Measurements from ENCODE around the gene WSCD2.

The WSCD2 gene

GRCh38 chr12:108133482-108133881 is 4.4 kb downstream of the WSCD2 start:
- Histone ChIP-seq H3K27me3 (ENCODE audit: control insufficient read depth, insufficient read depth, low read length) (peaks cover 29% of the 10 kb centered on the region), H3K9ac (ENCODE audit: low read depth, low read length) (no peak overlapping the region), H3K4me2 (ENCODE audit: low read length) (no peak overlapping the region), H3K4me1 (ENCODE audit: control insufficient read depth, insufficient read depth, low read length) (no peaks in the 10 kb centered on the region), H3K9me3 (replicated peaks; ENCODE audit: low read length) (no peaks in the 10 kb centered on the region), H3K36me3 (ENCODE audit: insufficient read depth, low read length) (no peaks in the 10 kb centered on the region), H3K4me3 (ENCODE audit: low read length) (no peak overlapping the region)

- no peak overlapping the region for H3K4me2 ChIP-seq (ENCODE audit: low read length)
- H3K27me3 ChIP-seq (ENCODE audit: control insufficient read depth, insufficient read depth, low read length): peaks cover 21% of the 10 kb centered on the region
- no peaks in the 10 kb centered on the region for H3K4me1 ChIP-seq (ENCODE audit: control insufficient read depth, insufficient read depth, low read length)
- H3K36me3 ChIP-seq (ENCODE audit: insufficient read depth, low read length): no peaks in the 10 kb centered on the region
- H3K9me3 ChIP-seq (replicated peaks; ENCODE audit: low read length): no peaks in the 10 kb centered on the region
- H3K4me3 ChIP-seq (ENCODE audit: low read length): no peak overlapping the region
- no peak overlapping the region for H3K9ac ChIP-seq (ENCODE audit: low read depth, low read length)
These were observed 5.7 kb downstream of the WSCD2 start for GRCh38 chr12:108134744-108135143.

- Histone ChIP-seq H3K9ac (ENCODE audit: low read depth, low read length) (no peak overlapping the region), H3K4me3 (ENCODE audit: low read length) (no peak overlapping the region), H3K4me2 (ENCODE audit: low read length) (no peak overlapping the region), H3K27me3 (ENCODE audit: control insufficient read depth, insufficient read depth, low read length) (peaks cover 13% of the 10 kb centered on the region), H3K9me3 (replicated peaks; ENCODE audit: low read length) (no peaks in the 10 kb centered on the region), H3K4me1 (ENCODE audit: control insufficient read depth, insufficient read depth, low read length) (no peaks in the 10 kb centered on the region), H3K36me3 (ENCODE audit: insufficient read depth, low read length) (no peaks in the 10 kb centered on the region)
These were observed 6.5 kb downstream of the WSCD2 start for GRCh38 chr12:108135627-108136026.

GRCh38 chr12:108136697-108137096 is 7.6 kb downstream of the WSCD2 start:
- Histone ChIP-seq H3K36me3 (ENCODE audit: insufficient read depth, low read length) (no peaks in the 10 kb centered on the region), H3K4me1 (ENCODE audit: control insufficient read depth, insufficient read depth, low read length) (no peaks in the 10 kb centered on the region), H3K4me2 (ENCODE audit: low read length) (no peak overlapping the region), H3K4me3 (ENCODE audit: low read length) (no peak overlapping the region), H3K9ac (ENCODE audit: low read depth, low read length) (no peak overlapping the region), H3K27me3 (ENCODE audit: control insufficient read depth, insufficient read depth, low read length) (peaks cover 8% of the 10 kb centered on the region), H3K9me3 (replicated peaks; ENCODE audit: low read length) (no peaks in the 10 kb centered on the region)

- Histone ChIP-seq H3K4me1 (ENCODE audit: control insufficient read depth, insufficient read depth, low read length) (no peaks in the 10 kb centered on the region), H3K9ac (ENCODE audit: low read depth, low read length) (no peak overlapping the region), H3K9me3 (replicated peaks; ENCODE audit: low read length) (no peaks in the 10 kb centered on the region), H3K4me2 (ENCODE audit: low read length) (no peak overlapping the region), H3K27me3 (ENCODE audit: control insufficient read depth, insufficient read depth, low read length) (no peaks in the 10 kb centered on the region), H3K4me3 (ENCODE audit: low read length) (no peak overlapping the region), H3K36me3 (ENCODE audit: insufficient read depth, low read length) (no peaks in the 10 kb centered on the region)
These were observed 10.4 kb downstream of the WSCD2 start for GRCh38 chr12:108139454-108139853.

GRCh38 chr12:108140501-108140900 is 11.4 kb downstream of the WSCD2 start:
- Histone ChIP-seq H3K9me3 (replicated peaks; ENCODE audit: low read length) (no peaks in the 10 kb centered on the region), H3K4me3 (ENCODE audit: low read length) (no peak overlapping the region), H3K27me3 (ENCODE audit: control insufficient read depth, insufficient read depth, low read length) (no peaks in the 10 kb centered on the region), H3K4me2 (ENCODE audit: low read length) (no peak overlapping the region), H3K4me1 (ENCODE audit: control insufficient read depth, insufficient read depth, low read length) (no peaks in the 10 kb centered on the region), H3K9ac (ENCODE audit: low read depth, low read length) (no peak overlapping the region), H3K36me3 (ENCODE audit: insufficient read depth, low read length) (no peaks in the 10 kb centered on the region)

- Histone ChIP-seq H3K9ac (ENCODE audit: low read depth, low read length) (no peak overlapping the region), H3K4me2 (ENCODE audit: low read length) (no peak overlapping the region), H3K4me3 (ENCODE audit: low read length) (no peak overlapping the region), H3K36me3 (ENCODE audit: insufficient read depth, low read length) (no peaks in the 10 kb centered on the region), H3K9me3 (replicated peaks; ENCODE audit: low read length) (no peaks in the 10 kb centered on the region), H3K4me1 (ENCODE audit: control insufficient read depth, insufficient read depth, low read length) (no peaks in the 10 kb centered on the region), H3K27me3 (ENCODE audit: control insufficient read depth, insufficient read depth, low read length) (no peaks in the 10 kb centered on the region)
These were observed 12.6 kb downstream of the WSCD2 start for GRCh38 chr12:108141600-108142130.

GRCh38 chr12:108143144-108143543 is 14.1 kb downstream of the WSCD2 start:
- no peak overlapping the region for H3K4me2 ChIP-seq (ENCODE audit: low read length)
- no peaks in the 10 kb centered on the region for H3K36me3 ChIP-seq (ENCODE audit: insufficient read depth, low read length)
- H3K27me3 ChIP-seq (ENCODE audit: control insufficient read depth, insufficient read depth, low read length): no peaks in the 10 kb centered on the region
- H3K9ac ChIP-seq (ENCODE audit: low read depth, low read length): no peak overlapping the region
- no peaks in the 10 kb centered on the region for H3K9me3 ChIP-seq (replicated peaks; ENCODE audit: low read length)
- H3K4me3 ChIP-seq (ENCODE audit: low read length): no peak overlapping the region
- H3K4me1 ChIP-seq (ENCODE audit: control insufficient read depth, insufficient read depth, low read length): no peaks in the 10 kb centered on the region

GRCh38 chr12:108144080-108144479 is 15.0 kb downstream of the WSCD2 start:
- Histone ChIP-seq H3K36me3 (ENCODE audit: insufficient read depth, low read length) (no peaks in the 10 kb centered on the region), H3K9me3 (replicated peaks; ENCODE audit: low read length) (no peaks in the 10 kb centered on the region), H3K9ac (ENCODE audit: low read depth, low read length) (no peak overlapping the region), H3K27me3 (ENCODE audit: control insufficient read depth, insufficient read depth, low read length) (no peaks in the 10 kb centered on the region), H3K4me1 (ENCODE audit: control insufficient read depth, insufficient read depth, low read length) (no peaks in the 10 kb centered on the region), H3K4me3 (ENCODE audit: low read length) (no peak overlapping the region), H3K4me2 (ENCODE audit: low read length) (no peak overlapping the region)

GRCh38 chr12:108145011-108145410 is 15.9 kb downstream of the WSCD2 start:
- H3K9ac ChIP-seq (ENCODE audit: low read depth, low read length): no peak overlapping the region
- H3K4me1 ChIP-seq (ENCODE audit: control insufficient read depth, insufficient read depth, low read length): no peaks in the 10 kb centered on the region

GRCh38 chr12:108146035-108146893 is 17.2 kb downstream of the WSCD2 start:
- Histone ChIP-seq H3K27me3 (ENCODE audit: control insufficient read depth, insufficient read depth, low read length) (no peaks in the 10 kb centered on the region), H3K36me3 (ENCODE audit: insufficient read depth, low read length) (no peaks in the 10 kb centered on the region), H3K4me1 (ENCODE audit: control insufficient read depth, insufficient read depth, low read length) (no peaks in the 10 kb centered on the region), H3K9me3 (replicated peaks; ENCODE audit: low read length) (no peaks in the 10 kb centered on the region), H3K4me3 (ENCODE audit: low read length) (no peak overlapping the region), H3K9ac (ENCODE audit: low read depth, low read length) (no peak overlapping the region), H3K4me2 (ENCODE audit: low read length) (no peak overlapping the region)

More at GRCh38 chr12:108145011-108145410, 15.9 kb downstream of the WSCD2 start:
- no peaks in the 10 kb centered on the region for H3K36me3 ChIP-seq (ENCODE audit: insufficient read depth, low read length)
- no peak overlapping the region for H3K4me2 ChIP-seq (ENCODE audit: low read length)
- no peak overlapping the region for H3K4me3 ChIP-seq (ENCODE audit: low read length)
- no peaks in the 10 kb centered on the region for H3K27me3 ChIP-seq (ENCODE audit: control insufficient read depth, insufficient read depth, low read length)
- H3K9me3 ChIP-seq (replicated peaks; ENCODE audit: low read length): no peaks in the 10 kb centered on the region

GRCh38 chr12:108147279-108147678 is 18.2 kb downstream of the WSCD2 start:
- H3K36me3 ChIP-seq (ENCODE audit: insufficient read depth, low read length): no peaks in the 10 kb centered on the region
- H3K4me2 ChIP-seq (ENCODE audit: low read length): no peak overlapping the region
- H3K4me3 ChIP-seq (ENCODE audit: low read length): no peak overlapping the region
- no peaks in the 10 kb centered on the region for H3K4me1 ChIP-seq (ENCODE audit: control insufficient read depth, insufficient read depth, low read length)
- no peaks in the 10 kb centered on the region for H3K27me3 ChIP-seq (ENCODE audit: control insufficient read depth, insufficient read depth, low read length)
- no peak overlapping the region for H3K9ac ChIP-seq (ENCODE audit: low read depth, low read length)
- H3K9me3 ChIP-seq (replicated peaks; ENCODE audit: low read length): no peaks in the 10 kb centered on the region

Data from skeletal muscle satellite cell (primary cell).